H9 (cell line): ENCODE data around the gene SPOUT1. TPM values are rescaled to one million over a fixed set of nuclear protein-coding genes. Genes with fewer than 3 reads are reported as not detected.

ENCODE experiments used
- DNase-seq: peaks from one replicate; pipeline ENCODE4 v3.0.0-alpha.2; 2017
- H2AFZ ChIP-seq: one replicate; pipeline ENCODE4 v1.6.1; 2013; ENCODE audit warnings: mild to moderate bottlenecking, low read length, control low read depth, moderate library complexity
- H2AK5ac ChIP-seq: 2 replicates; pipeline ENCODE4 v1.6.1; 2013; ENCODE audit warnings: low read length, control low read depth, mixed read lengths; ENCODE audit not compliant: insufficient read length
- H2BK120ac ChIP-seq: one replicate; pipeline ENCODE4 v1.6.1; 2013; ENCODE audit warnings: low read depth, mild to moderate bottlenecking, low read length, control low read depth, inconsistent platforms; ENCODE audit not compliant: poor library complexity, severe bottlenecking
- H2BK12ac ChIP-seq: 2 replicates; pipeline ENCODE4 v1.6.1; 2013; ENCODE audit warnings: low read length, control low read depth, mixed read lengths, low read depth; ENCODE audit not compliant: insufficient read length
- H2BK15ac ChIP-seq: 2 replicates; pipeline ENCODE4 v1.6.1; 2013; ENCODE audit warnings: low read depth, low read length, control low read depth
- H2BK20ac ChIP-seq: one replicate; pipeline ENCODE4 v1.6.1; 2013; ENCODE audit warnings: low read depth, mild to moderate bottlenecking, low read length, control low read depth, inconsistent platforms; ENCODE audit not compliant: poor library complexity, severe bottlenecking
- H2BK5ac ChIP-seq: 2 replicates; pipeline ENCODE4 v1.6.1; 2013; ENCODE audit warnings: low read length, control low read depth, mixed read lengths; ENCODE audit not compliant: insufficient read length
- H3K14ac ChIP-seq: 2 replicates; pipeline ENCODE4 v1.6.1; 2013; ENCODE audit warnings: low read length, control low read depth; ENCODE audit not compliant: insufficient read depth
- H3K18ac ChIP-seq: 2 replicates; pipeline ENCODE4 v1.6.1; 2013; ENCODE audit warnings: low read depth, mild to moderate bottlenecking, mixed read lengths, low read length, control low read depth; ENCODE audit not compliant: insufficient read length
- H3K23ac ChIP-seq: 2 replicates; pipeline ENCODE4 v1.6.1; 2013; ENCODE audit warnings: low read length, control low read depth, mixed read lengths, low read depth; ENCODE audit not compliant: insufficient read length
- H3K23me2 ChIP-seq: 2 replicates; pipeline ENCODE4 v1.6.1; 2013; ENCODE audit warnings: low read depth, mild to moderate bottlenecking, mixed read lengths, low read length, control low read depth; ENCODE audit not compliant: insufficient read length, poor library complexity, severe bottlenecking
- H3K27ac ChIP-seq: 2 replicates; pipeline ENCODE4 v1.5.1; 2013; ENCODE audit warnings: low read length, control low read depth, mixed read lengths, low read depth; ENCODE audit not compliant: insufficient read length
- H3K27me3 ChIP-seq: 2 replicates; pipeline ENCODE4 v1.6.1; 2013; ENCODE audit warnings: low read length, control low read depth, inconsistent platforms; ENCODE audit not compliant: insufficient read depth
- H3K4ac ChIP-seq: 2 replicates; pipeline ENCODE4 v1.6.1; 2013; ENCODE audit warnings: low read depth, mild to moderate bottlenecking, control low read depth, inconsistent platforms, low read length, moderate library complexity
- H3K4me1 ChIP-seq: 2 replicates; pipeline ENCODE4 v1.6.1; 2013; ENCODE audit warnings: low read length, control low read depth, inconsistent platforms; ENCODE audit not compliant: insufficient read depth
- H3K4me2 ChIP-seq: 2 replicates; pipeline ENCODE4 v1.6.1; 2013; ENCODE audit warnings: low read length, control low read depth, mixed read lengths; ENCODE audit not compliant: insufficient read length, insufficient read depth
- H3K56ac ChIP-seq: 2 replicates; pipeline ENCODE4 v1.6.1; 2013; ENCODE audit warnings: low read depth, mild to moderate bottlenecking, mixed read lengths, low read length, control low read depth; ENCODE audit not compliant: insufficient read length
- H3K79me1 ChIP-seq: 2 replicates; pipeline ENCODE4 v1.6.1; 2013; ENCODE audit warnings: low read depth, mild to moderate bottlenecking, moderate library complexity, low read length, control low read depth, inconsistent platforms; ENCODE audit not compliant: insufficient read depth, poor library complexity, severe bottlenecking
- H3K79me2 ChIP-seq: 2 replicates; pipeline ENCODE4 v1.6.1; 2013; ENCODE audit warnings: low read length, control low read depth, inconsistent platforms; ENCODE audit not compliant: insufficient read depth
- H3K9ac ChIP-seq: 2 replicates; pipeline ENCODE4 v1.6.1; 2013; ENCODE audit warnings: low read length, control low read depth, mixed read lengths; ENCODE audit not compliant: insufficient read length; ENCODE audit errors: extremely low read depth
- H3K9me3 ChIP-seq: one replicate; pipeline ENCODE4 v1.6.1; 2013; ENCODE audit warnings: low read depth, low read length, inconsistent platforms; ENCODE audit not compliant: control insufficient read depth
- H3T11ph ChIP-seq: one replicate; pipeline ENCODE4 v1.6.1; 2013; ENCODE audit warnings: mild to moderate bottlenecking, low read length, control low read depth, inconsistent platforms
- H4K20me1 ChIP-seq: one replicate; pipeline ENCODE4 v1.6.1; 2013; ENCODE audit not compliant: control insufficient read depth, insufficient read length, insufficient read depth
- H4K5ac ChIP-seq: 2 replicates; pipeline ENCODE4 v1.6.1; 2013; ENCODE audit warnings: low read depth, mild to moderate bottlenecking, mixed read lengths, low read length, control low read depth; ENCODE audit not compliant: insufficient read length
- H4K8ac ChIP-seq: replicated peaks from 2 replicates; pipeline ENCODE4 v1.6.1; 2013; ENCODE audit warnings: low read length, control low read depth, mixed read lengths, low read depth; ENCODE audit not compliant: insufficient read length
- H4K91ac ChIP-seq: 2 replicates; pipeline ENCODE4 v1.6.1; 2013; ENCODE audit warnings: low read depth, mild to moderate bottlenecking, moderate library complexity, mixed read lengths, low read length, control low read depth; ENCODE audit not compliant: insufficient read length
- H3K27ac Mint-ChIP-seq, 3 experiments: 2 replicates in 2 of 3; 3 replicates in 1 of 3; pipeline ENCODE4 v1.8.0; 2020 to 2021; ENCODE audit warnings: mixed read lengths in 3 of 3, mild to moderate bottlenecking in 1 of 3, moderate library complexity in 1 of 3
- H3K27me3 Mint-ChIP-seq: 2 replicates; pipeline ENCODE4 v1.8.0; 2021; ENCODE audit warnings: low read depth, mild to moderate bottlenecking, moderate library complexity, mixed read lengths
- H3K36me3 Mint-ChIP-seq, 3 experiments: 2 replicates in 2 of 3; 3 replicates in 1 of 3; pipeline ENCODE4 v1.8.0; 2020 to 2021; ENCODE audit warnings: low read depth in 3 of 3, mixed read lengths in 3 of 3; ENCODE audit not compliant: insufficient read depth in 1 of 3
- H3K4me1 Mint-ChIP-seq, 2 experiments: 2 replicates each; pipeline ENCODE4 v1.8.0; 2020; ENCODE audit warnings: mixed read lengths in 2 of 2
- H3K4me3 Mint-ChIP-seq, 2 experiments: 2 replicates in 1 of 2; 3 replicates in 1 of 2; pipeline ENCODE4 v1.8.0; 2020 to 2021; ENCODE audit warnings: mild to moderate bottlenecking in 2 of 2, mixed read lengths in 2 of 2, moderate library complexity in 1 of 2
- H3K9me3 Mint-ChIP-seq, 2 experiments: 2 replicates in 1 of 2; 3 replicates in 1 of 2; pipeline ENCODE4 v1.8.0; 2020; ENCODE audit warnings: mild to moderate bottlenecking in 2 of 2, mixed read lengths in 2 of 2, moderate library complexity in 1 of 2
- CTCF ChIP-seq: fragments of 200-600 bp; sonication (generic); conservative IDR thresholded peaks from 3 replicates; pipeline ENCODE4 v1.8.0; 2021; ENCODE audit warnings: antibody characterized with exemption, mild to moderate bottlenecking
- WGBS: extraction: QIAGEN DNeasy Blood & Tissue Kit; methylation state at CpG from one replicate; pipeline ENCODE4 v1.1.7; 2013; ENCODE audit warnings: missing lambda C conversion rate, low lambda C conversion rate, mixed read lengths; ENCODE audit not compliant: insufficient read length; ENCODE audit errors: extremely low coverage; 5-methylcytosine and 5-hydroxymethylcytosine counted together
- total RNA-seq: library from RNA; stranded (reverse); gene quantifications from 2 replicates; pipeline ENCODE4 v1.2.1, GENCODE V29; 2021

Gene SPOUT1
- total RNA-seq, 1 experiment from 2014 or later = 86.3 TPM

- H3K27me3 Mint-ChIP-seq = no peaks in the 10 kb centered on the region; the same call in 1 of the 2 replicates
- Histone ChIP-seq H3K27me3 (no peaks in the 10 kb centered on the region), H2BK20ac (no peak overlapping the region), H3K23ac (no peak overlapping the region), H2BK5ac (no peak overlapping the region), H2BK12ac (no peak overlapping the region), H3K9ac (no peak overlapping the region), H3K14ac (no peak overlapping the region), H3K27ac (no peak overlapping the region), H4K91ac (no peak overlapping the region), H3K4me1 (no peaks in the 10 kb centered on the region), H2BK120ac (no peak overlapping the region), H3K9me3 (no peaks in the 10 kb centered on the region), H3K4me2 (no peak overlapping the region), H2AFZ (no peak overlapping the region), H2BK15ac (no peak overlapping the region), H3K18ac (no peak overlapping the region), H3K4ac (no peak overlapping the region), H2AK5ac (no peak overlapping the region), H3K79me1 (peaks cover 8% of the 10 kb centered on the region), H3K79me2 (peaks cover 3% of the 10 kb centered on the region; the same call in 1 of the 2 replicates), H4K20me1 (no peaks in the 10 kb centered on the region), H4K5ac (no peak overlapping the region), H4K8ac (no peak overlapping the region), H3K23me2 (peaks cover 8% of the 10 kb centered on the region), H3K56ac (no peak overlapping the region), H3T11ph (no peak overlapping the region)
- peaks cover 37 to 77% (median 76%) of the 10 kb centered on the region in 3 experiments; a peak in 6 of 7 replicates for H3K36me3 Mint-ChIP-seq
- H3K9me3 Mint-ChIP-seq = no peaks in the 10 kb centered on the region
- no peak overlapping the region; a peak in 1 of 5 replicates for H3K4me3 Mint-ChIP-seq
- peaks cover 6 to 10% of the 10 kb centered on the region in 2 experiments for H3K4me1 Mint-ChIP-seq
- no peak overlapping the region for H3K27ac Mint-ChIP-seq
- no peak for DNase-seq
- peak; percentile 33; the same call in 2 of the 3 replicates for TF ChIP-seq CTCF
- no CpG with 5 or more reads among the region's 22 CpGs for WGBS
Observed at GRCh38 chr9:128825923-128826700, 3.5 kb downstream of the SPOUT1 start.
